Natural killer cell (primary cell): Measurements from ENCODE around the gene RAD23B. TPM values are rescaled to one million over a fixed set of nuclear protein-coding genes. Genes with fewer than 3 reads are reported as not detected.

Experiments
- ATAC-seq, 3 donors: fragments of 150-1000 bp in 2 of 3; fragments of 200-7000 bp in 1 of 3; cut with Tn5 transposase; 1 replicate in 1 of 3; 2 replicates in 2 of 3; pipeline ENCODE4 v1.10.0; 2021; ENCODE audit warnings: mild to moderate bottlenecking in 2 of 3, moderate library complexity in 2 of 3
- DNase-seq, 2 donors: peaks; one replicate each; pipeline versions ENCODE4 v3.0.0 to v3.0.0-alpha.2; 2013 to 2021; ENCODE audit warnings: mixed read lengths in 1 of 2
- H3K27ac ChIP-seq: one replicate; pipeline ENCODE4 v1.5.1; 2013; ENCODE audit warnings: mild to moderate bottlenecking, low read length
- H3K27me3 ChIP-seq: one replicate; pipeline ENCODE4 v1.6.1; 2013; ENCODE audit warnings: low read length; ENCODE audit not compliant: control insufficient read depth, insufficient read depth
- H3K36me3 ChIP-seq: one replicate; pipeline ENCODE4 v1.6.1; 2013; ENCODE audit warnings: low read length; ENCODE audit not compliant: control insufficient read depth, insufficient read depth
- H3K4me1 ChIP-seq: one replicate; pipeline ENCODE4 v1.6.1; 2013; ENCODE audit warnings: low read length; ENCODE audit not compliant: control insufficient read depth, insufficient read depth
- H3K4me3 ChIP-seq: one replicate; pipeline ENCODE4 v1.5.1; 2013; ENCODE audit warnings: low read length
- H3K9me3 ChIP-seq: one replicate; pipeline ENCODE4 v1.6.1; 2013; ENCODE audit warnings: low read length; ENCODE audit not compliant: control insufficient read depth, insufficient read depth
- H3K27ac Mint-ChIP-seq, 2 donors: one replicate each; pipeline ENCODE4 v1.8.0; 2022; ENCODE audit warnings: mild to moderate bottlenecking in 2 of 2, mixed read lengths in 2 of 2, moderate library complexity in 1 of 2
- H3K27me3 Mint-ChIP-seq, 2 donors: one replicate each; pipeline ENCODE4 v1.8.0; 2022; ENCODE audit warnings: low read depth in 2 of 2, mixed read lengths in 2 of 2
- H3K36me3 Mint-ChIP-seq: one replicate; pipeline ENCODE4 v1.8.0; 2022; ENCODE audit warnings: mixed read lengths
- H3K4me1 Mint-ChIP-seq, 2 donors: one replicate each; pipeline ENCODE4 v1.8.0; 2022; ENCODE audit warnings: mixed read lengths in 2 of 2
- H3K4me3 Mint-ChIP-seq: one replicate; pipeline ENCODE4 v1.8.0; 2022; ENCODE audit warnings: mild to moderate bottlenecking, moderate library complexity, mixed read lengths
- H3K9me3 Mint-ChIP-seq, 2 donors: one replicate each; pipeline ENCODE4 v1.8.0; 2022; ENCODE audit warnings: mixed read lengths in 2 of 2
- WGBS: methylation state at CpG from one replicate; pipeline ENCODE4 v1.1.7; 2013; ENCODE audit warnings: missing lambda C conversion rate; ENCODE audit not compliant: insufficient coverage; 5-methylcytosine and 5-hydroxymethylcytosine counted together
- intact Hi-C: fragments of 100-400 bp; cut with micrococcal nuclease; formaldehyde crosslinking; loops from one replicate; pipeline ENCODE4 v1.14.2; 2022
- total RNA-seq, 4 donors: library from RNA; stranded (reverse); fragments of 120-200 nt in 1 of 4; gene quantifications; one replicate each; pipeline versions ENCODE4 v1.2.3 to v1.2.4, GENCODE V29; 2013 to 2022
- TF ChIP-seq, protein P1 (sequence below): fragments of 200-600 bp; IDR thresholded peaks from one replicate; pipeline ENCODE4 v1.8.0; 2022; ENCODE audit warnings: antibody characterized with exemption

RAD23B gene
- total RNA-seq, 3 donors from 2014 or later (not counting 1 experiment from before 2014, with no cell fraction given), result 85.6 to 101 (median 92.6) TPM

DNA sequence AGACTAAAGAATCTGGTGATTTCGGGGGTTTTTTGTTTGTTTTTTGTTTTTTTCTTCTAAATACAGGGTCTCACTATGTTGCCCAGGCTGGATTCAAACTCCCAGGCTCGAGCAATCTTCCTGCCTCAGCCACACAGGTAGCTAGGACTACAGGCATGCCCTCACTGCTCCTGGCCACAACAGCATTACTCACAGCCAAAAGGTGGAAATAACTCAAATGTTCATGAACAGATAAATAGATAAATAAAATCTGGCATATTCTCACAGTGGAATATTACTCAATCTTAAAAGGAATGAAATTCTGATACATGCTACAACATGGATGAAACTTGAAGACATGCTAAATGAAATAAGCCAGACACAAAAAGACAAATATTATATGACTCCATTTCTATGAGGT, 19.8 kb upstream of the RAD23B start:
- Histone ChIP-seq H3K27me3 (no peaks in the 10 kb centered on the region), H3K36me3 (no peaks in the 10 kb centered on the region), H3K4me1 (peaks cover 3% of the 10 kb centered on the region), H3K9me3 (no peaks in the 10 kb centered on the region), H3K27ac (no peak overlapping the region), H3K4me3 (no peak overlapping the region)
- Mint-ChIP-seq H3K9me3 (peaks cover 2 to 4% of the 10 kb centered on the region in 2 donors), H3K27me3 (no peaks in the 10 kb centered on the region), H3K27ac (no peak overlapping the region), H3K4me3 (no peak overlapping the region), H3K36me3 (peaks cover 6% of the 10 kb centered on the region), H3K4me1 (peaks cover 16 to 17% of the 10 kb centered on the region in 2 donors)
- no peak for ATAC-seq
- intact Hi-C loops, result no loop called here
- TF ChIP-seq, protein P1, sequence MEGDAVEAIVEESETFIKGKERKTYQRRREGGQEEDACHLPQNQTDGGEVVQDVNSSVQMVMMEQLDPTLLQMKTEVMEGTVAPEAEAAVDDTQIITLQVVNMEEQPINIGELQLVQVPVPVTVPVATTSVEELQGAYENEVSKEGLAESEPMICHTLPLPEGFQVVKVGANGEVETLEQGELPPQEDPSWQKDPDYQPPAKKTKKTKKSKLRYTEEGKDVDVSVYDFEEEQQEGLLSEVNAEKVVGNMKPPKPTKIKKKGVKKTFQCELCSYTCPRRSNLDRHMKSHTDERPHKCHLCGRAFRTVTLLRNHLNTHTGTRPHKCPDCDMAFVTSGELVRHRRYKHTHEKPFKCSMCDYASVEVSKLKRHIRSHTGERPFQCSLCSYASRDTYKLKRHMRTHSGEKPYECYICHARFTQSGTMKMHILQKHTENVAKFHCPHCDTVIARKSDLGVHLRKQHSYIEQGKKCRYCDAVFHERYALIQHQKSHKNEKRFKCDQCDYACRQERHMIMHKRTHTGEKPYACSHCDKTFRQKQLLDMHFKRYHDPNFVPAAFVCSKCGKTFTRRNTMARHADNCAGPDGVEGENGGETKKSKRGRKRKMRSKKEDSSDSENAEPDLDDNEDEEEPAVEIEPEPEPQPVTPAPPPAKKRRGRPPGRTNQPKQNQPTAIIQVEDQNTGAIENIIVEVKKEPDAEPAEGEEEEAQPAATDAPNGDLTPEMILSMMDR, result no peak
- 81% methylated on average over 2 of the region's 2 CpGs for WGBS
- no peak for DNase-seq

GRCh38 chr9:107266624-107267368, 16.3 kb upstream of the RAD23B start:
- Histone ChIP-seq H3K4me3 (no peak overlapping the region), H3K9me3 (no peaks in the 10 kb centered on the region), H3K36me3 (no peaks in the 10 kb centered on the region), H3K27ac (no peak overlapping the region), H3K4me1 (no peaks in the 10 kb centered on the region), H3K27me3 (peaks cover 2% of the 10 kb centered on the region)
- TF ChIP-seq, protein P1, result no peak
- ATAC-seq (no peak), DNase-seq (no peak)
- H3K27ac Mint-ChIP-seq, result no peak overlapping the region
- peaks cover 11 to 12% of the 10 kb centered on the region in 2 donors for H3K4me1 Mint-ChIP-seq
- peaks cover 2 to 4% of the 10 kb centered on the region in 2 donors for H3K9me3 Mint-ChIP-seq
- intact Hi-C loops, result no loop called here
- no peaks in the 10 kb centered on the region for H3K27me3 Mint-ChIP-seq
- no peak overlapping the region for H3K4me3 Mint-ChIP-seq
- H3K36me3 Mint-ChIP-seq, result peaks cover 6% of the 10 kb centered on the region
- 94% methylated on average over 4 of the region's 7 CpGs for WGBS

- Histone ChIP-seq H3K4me3 (no peak overlapping the region), H3K27me3 (peaks cover 2% of the 10 kb centered on the region), H3K36me3 (no peaks in the 10 kb centered on the region), H3K9me3 (no peaks in the 10 kb centered on the region), H3K27ac (no peak overlapping the region), H3K4me1 (no peaks in the 10 kb centered on the region)
- no peaks in the 10 kb centered on the region for H3K27me3 Mint-ChIP-seq
- intact Hi-C loops, result no loop called here
- H3K4me1 Mint-ChIP-seq, result peaks cover 11 to 12% of the 10 kb centered on the region in 2 donors
- DNase-seq (no peak), ATAC-seq (no peak)
- H3K4me3 Mint-ChIP-seq, result no peak overlapping the region
- H3K9me3 Mint-ChIP-seq, result peaks cover 2 to 4% of the 10 kb centered on the region in 2 donors
- TF ChIP-seq, protein P1, result no peak
- WGBS, result 100% methylated on average over 1 of the region's 2 CpGs
- no peak overlapping the region for H3K27ac Mint-ChIP-seq
- H3K36me3 Mint-ChIP-seq, result peaks cover 6% of the 10 kb centered on the region
These were observed 14.5 kb upstream of the RAD23B start for GRCh38 chr9:107268560-107268959.

- TF ChIP-seq, protein P1, result no peak
- intact Hi-C loops, result no loop called here
- Histone ChIP-seq H3K4me3 (no peak overlapping the region), H3K4me1 (no peaks in the 10 kb centered on the region), H3K27me3 (peaks cover 2% of the 10 kb centered on the region), H3K36me3 (no peaks in the 10 kb centered on the region), H3K27ac (no peak overlapping the region), H3K9me3 (no peaks in the 10 kb centered on the region)
- Mint-ChIP-seq H3K9me3 (peaks cover 2 to 4% of the 10 kb centered on the region in 2 donors), H3K4me3 (no peak overlapping the region), H3K4me1 (peaks cover 12 to 16% of the 10 kb centered on the region in 2 donors), H3K36me3 (peaks cover 6% of the 10 kb centered on the region), H3K27me3 (no peaks in the 10 kb centered on the region), H3K27ac (no peak overlapping the region)
- 90% methylated on average over 1 of the region's 2 CpGs for WGBS
- DNase-seq (no peak), ATAC-seq (no peak)
These were observed 13.8 kb upstream of the RAD23B start for GRCh38 chr9:107269254-107269653.
